Lung (tissue), 12 donors: ENCODE results near the gene USH2A. TPM values are rescaled to one million over a fixed set of nuclear protein-coding genes. Genes with fewer than 3 reads are reported as not detected.

ENCODE experiments used
- ATAC-seq: fragments of 200-7000 bp; cut with Tn5 transposase; one replicate; pipeline ENCODE4 v1.9.1; 2020; ENCODE audit warnings: moderate number of reproducible peaks; ENCODE audit not compliant: insufficient read depth, low FRiP score
- DNase-seq, 3 donors: peaks; one replicate each; pipeline ENCODE4 v3.0.0-alpha.2; 2013 to 2017
- H3K27ac ChIP-seq, 2 donors: one replicate each; pipeline ENCODE4 v1.5.1; 2013; ENCODE audit warnings: mild to moderate bottlenecking in 2 of 2, moderate library complexity in 2 of 2, control low read depth in 1 of 2, inconsistent platforms in 1 of 2, low read depth in 1 of 2, low read length in 1 of 2
- H3K27me3 ChIP-seq, 3 donors: one replicate each; pipeline ENCODE4 v1.5.1; 2013; ENCODE audit warnings: low read length in 2 of 3; ENCODE audit not compliant: control insufficient read depth in 3 of 3, insufficient read depth in 3 of 3
- H3K36me3 ChIP-seq, 4 donors: one replicate each; pipeline ENCODE4 v1.5.1; 2013; ENCODE audit warnings: low read length in 4 of 4, mild to moderate bottlenecking in 1 of 4, moderate library complexity in 1 of 4; ENCODE audit not compliant: control insufficient read depth in 4 of 4, insufficient read depth in 4 of 4
- H3K4me1 ChIP-seq, 5 donors: one replicate each; pipeline ENCODE4 v1.5.1; 2013; ENCODE audit warnings: low read length in 5 of 5, mild to moderate bottlenecking in 2 of 5, moderate library complexity in 1 of 5; ENCODE audit not compliant: control insufficient read depth in 5 of 5, insufficient read depth in 5 of 5
- H3K4me3 ChIP-seq: one replicate; pipeline ENCODE4 v1.5.1; 2013; ENCODE audit warnings: mild to moderate bottlenecking, control low read depth, moderate library complexity
- H3K9ac ChIP-seq, 2 donors: one replicate each; pipeline ENCODE4 v1.5.1; 2013; ENCODE audit warnings: low read length in 2 of 2, control low read depth in 1 of 2; ENCODE audit not compliant: insufficient read depth in 1 of 2
- H3K9me3 ChIP-seq, 4 donors: one replicate each; pipeline ENCODE4 v1.5.1; 2013; ENCODE audit warnings: low read length in 3 of 4, mild to moderate bottlenecking in 1 of 4, moderate library complexity in 1 of 4; ENCODE audit not compliant: control insufficient read depth in 4 of 4, insufficient read depth in 3 of 4
- WGBS, 2 donors: extraction: QIAGEN DNeasy Blood & Tissue Kit; methylation state at CpG; one replicate each; pipeline ENCODE4 v1.1.7; 2013; 5-methylcytosine and 5-hydroxymethylcytosine counted together
- polyA plus RNA-seq, 2 donors: library from polyadenylated mRNA; stranded (reverse); fragments of 200-250 nt; gene quantifications; one replicate each; pipeline ENCODE4 v1.2.1, GENCODE V29; 2013
- total RNA-seq, 2 donors: library from RNA; depleted of rRNA in 1 of 2; stranded (reverse); fragments of >200 nt in 1 of 2; gene quantifications; one replicate each; pipeline ENCODE4 v1.2.1, GENCODE V29; 2014 to 2021
- TF ChIP-seq, protein P1 (sequence below): IDR thresholded peaks from 2 replicates; pipeline ENCODE4 v1.5.1; 2012; ENCODE audit warnings: mild to moderate bottlenecking; ENCODE audit errors: control extremely low read depth, extremely low read depth
- donor health status: control.
- donor health status: control.
- donor health status: Bipolar disorder and iron deficiency.
- donor health status: healthy.
- donor health status: DM: yes; HTN: yes; CAD: no.

The USH2A gene
- total and polyA plus RNA-seq, 4 donors = under 0.01 to 0.11 TPM; not detected in 2

GRCh38 chr1:216086678-216087077 is 336.6 kb downstream of the USH2A start:
- 93 to 94% methylated on average over 3 of the region's 3 CpGs for WGBS, 2 donors
- H3K9ac ChIP-seq = no peak overlapping the region
- no peaks in the 10 kb centered on the region for H3K27me3 ChIP-seq
- H3K4me3 ChIP-seq = no peak overlapping the region
- DNase-seq = no peak
- H3K36me3 ChIP-seq = no peaks in the 10 kb centered on the region
- H3K27ac ChIP-seq = no peak overlapping the region
- no peaks in the 10 kb centered on the region for H3K4me1 ChIP-seq
- TF ChIP-seq, protein P1, sequence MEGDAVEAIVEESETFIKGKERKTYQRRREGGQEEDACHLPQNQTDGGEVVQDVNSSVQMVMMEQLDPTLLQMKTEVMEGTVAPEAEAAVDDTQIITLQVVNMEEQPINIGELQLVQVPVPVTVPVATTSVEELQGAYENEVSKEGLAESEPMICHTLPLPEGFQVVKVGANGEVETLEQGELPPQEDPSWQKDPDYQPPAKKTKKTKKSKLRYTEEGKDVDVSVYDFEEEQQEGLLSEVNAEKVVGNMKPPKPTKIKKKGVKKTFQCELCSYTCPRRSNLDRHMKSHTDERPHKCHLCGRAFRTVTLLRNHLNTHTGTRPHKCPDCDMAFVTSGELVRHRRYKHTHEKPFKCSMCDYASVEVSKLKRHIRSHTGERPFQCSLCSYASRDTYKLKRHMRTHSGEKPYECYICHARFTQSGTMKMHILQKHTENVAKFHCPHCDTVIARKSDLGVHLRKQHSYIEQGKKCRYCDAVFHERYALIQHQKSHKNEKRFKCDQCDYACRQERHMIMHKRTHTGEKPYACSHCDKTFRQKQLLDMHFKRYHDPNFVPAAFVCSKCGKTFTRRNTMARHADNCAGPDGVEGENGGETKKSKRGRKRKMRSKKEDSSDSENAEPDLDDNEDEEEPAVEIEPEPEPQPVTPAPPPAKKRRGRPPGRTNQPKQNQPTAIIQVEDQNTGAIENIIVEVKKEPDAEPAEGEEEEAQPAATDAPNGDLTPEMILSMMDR = no peak
- ATAC-seq = no peak
- H3K9me3 ChIP-seq = no peaks in the 10 kb centered on the region

DNA sequence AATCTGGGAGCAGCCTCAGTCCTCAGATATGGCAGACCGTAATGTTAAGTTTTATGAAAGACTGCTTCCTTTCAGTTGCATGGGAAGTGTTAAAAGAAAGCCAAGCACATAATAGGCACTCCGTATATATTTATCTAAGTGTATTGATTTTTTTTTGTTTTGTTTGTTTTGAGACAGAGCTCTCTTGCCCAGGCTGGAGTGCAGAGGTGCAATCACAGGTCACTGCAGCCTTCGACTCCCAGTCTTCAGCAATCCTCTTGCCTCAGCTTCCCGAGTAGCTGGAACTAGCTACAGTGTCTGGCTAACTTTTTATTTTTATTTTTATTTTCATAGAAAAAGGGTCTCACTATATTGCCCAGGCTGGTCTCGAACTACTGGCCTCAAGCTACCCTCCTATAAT is 341.8 kb downstream of the USH2A start:
- H3K36me3 ChIP-seq = no peaks in the 10 kb centered on the region
- H3K9me3 ChIP-seq = no peaks in the 10 kb centered on the region
- no peak overlapping the region for H3K4me3 ChIP-seq
- no peak overlapping the region for H3K27ac ChIP-seq
- no peak for ATAC-seq
- WGBS, 2 donors = 76 to 79% methylated on average over 5 of the region's 5 CpGs
- no peaks in the 10 kb centered on the region for H3K27me3 ChIP-seq
- DNase-seq = no peak
- no peak overlapping the region for H3K9ac ChIP-seq
- TF ChIP-seq, protein P1 = no peak
- H3K4me1 ChIP-seq = no peaks in the 10 kb centered on the region

DNA sequence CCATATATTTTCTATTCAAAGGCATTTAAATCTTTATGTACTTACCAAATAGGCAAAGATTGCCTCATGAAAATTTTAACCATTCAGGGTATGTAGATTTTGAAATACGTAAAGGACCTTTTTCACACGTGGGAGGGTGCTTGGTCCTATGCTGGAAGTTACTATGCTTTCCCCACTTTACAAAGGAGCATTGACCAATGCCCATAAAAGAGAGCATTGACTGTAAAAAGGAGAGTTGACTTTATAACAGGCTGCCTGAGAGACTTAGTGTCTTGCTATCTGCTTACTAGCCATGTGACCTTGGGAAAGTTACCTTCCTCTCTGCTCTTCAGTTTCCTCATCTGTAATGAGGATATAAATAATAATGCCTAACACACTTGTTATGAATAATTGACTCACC is 346.5 kb downstream of the USH2A start:
- Histone ChIP-seq H3K27me3 (no peaks in the 10 kb centered on the region), H3K9me3 (no peaks in the 10 kb centered on the region), H3K36me3 (no peaks in the 10 kb centered on the region), H3K27ac (no peak overlapping the region), H3K9ac (no peak overlapping the region), H3K4me1 (no peaks in the 10 kb centered on the region), H3K4me3 (no peak overlapping the region)
- no peak for DNase-seq
- no peak for ATAC-seq
- 68 to 69% methylated on average over 2 of the region's 2 CpGs for WGBS, 2 donors
- TF ChIP-seq, protein P1 = no peak

DNA sequence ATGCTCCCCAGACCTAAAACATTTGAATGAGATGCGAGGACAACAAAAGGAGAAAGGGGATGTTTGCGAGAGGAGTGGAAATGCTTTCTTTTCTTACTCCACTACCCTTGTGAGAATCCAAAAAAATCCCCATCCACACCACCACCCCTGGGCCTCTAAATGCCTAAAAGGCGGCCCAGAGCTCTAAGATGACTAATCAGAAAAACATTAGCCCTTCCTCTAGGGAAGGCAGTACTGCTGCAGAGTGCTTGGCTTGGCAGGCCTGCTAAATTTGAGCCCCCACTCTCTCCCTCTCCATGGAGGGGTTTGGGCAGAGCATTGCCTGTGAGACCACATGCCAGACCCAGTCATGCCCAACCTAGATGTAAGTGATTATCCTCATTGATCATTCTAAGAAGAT is 347.9 kb downstream of the USH2A start:
- Histone ChIP-seq H3K27me3 (no peaks in the 10 kb centered on the region), H3K27ac (no peak overlapping the region), H3K9me3 (no peaks in the 10 kb centered on the region), H3K4me3 (no peak overlapping the region), H3K36me3 (no peaks in the 10 kb centered on the region), H3K4me1 (no peaks in the 10 kb centered on the region), H3K9ac (no peak overlapping the region)
- no peak for ATAC-seq
- WGBS, 2 donors = 86 to 89% methylated on average over 3 of the region's 3 CpGs
- TF ChIP-seq, protein P1 = no peak
- no peak for DNase-seq
